Measurements from ENCODE around the gene TEX38. TPM values are rescaled to one million over a fixed set of nuclear protein-coding genes. Genes with fewer than 3 reads are reported as not detected.

Gene TEX38
- not detected in 2 replicates for total RNA-seq (2014; rRNA removed; shearing (Covaris generic))

DNA sequence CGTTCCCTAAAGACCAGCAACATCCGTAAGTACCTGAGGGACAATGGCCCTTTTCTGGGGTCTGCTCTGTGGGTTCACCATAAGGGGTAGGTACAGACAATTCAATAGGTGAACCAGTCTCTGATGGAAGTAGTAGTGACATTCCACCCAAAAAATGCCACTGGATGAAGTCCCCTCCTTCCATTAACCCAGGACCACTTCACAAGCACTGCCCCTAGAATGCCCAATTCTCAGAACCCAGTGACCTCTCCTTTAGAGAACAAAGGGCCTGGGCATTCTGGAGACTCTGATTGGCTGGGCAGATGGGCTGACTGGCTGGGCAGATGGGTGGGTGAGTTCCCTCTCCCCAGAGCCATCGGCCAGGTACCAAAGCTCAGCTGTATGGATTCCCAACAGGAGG lies at the start of gene TEX38:
TSS of gene TEX38 (plus strand) at position 301 of the 400 bp plus-strand sequence. CDS start at position 382, 81 bp downstream.
- Histone ChIP-seq H3K9me3 (replicated peaks) (no peaks in the 10 kb centered on the region), H3K27ac (no peak within 1 kb of the TSS), H3K27me3 (no peaks in the 10 kb centered on the region), H3K4me1 (peaks cover 2% of the 10 kb centered on the region; the same call in 1 of the 2 replicates), H3K36me3 (no peaks in the 10 kb centered on the region), H3K4me3 (no peak within 1 kb of the TSS)
- no peak for DNase-seq

DNA sequence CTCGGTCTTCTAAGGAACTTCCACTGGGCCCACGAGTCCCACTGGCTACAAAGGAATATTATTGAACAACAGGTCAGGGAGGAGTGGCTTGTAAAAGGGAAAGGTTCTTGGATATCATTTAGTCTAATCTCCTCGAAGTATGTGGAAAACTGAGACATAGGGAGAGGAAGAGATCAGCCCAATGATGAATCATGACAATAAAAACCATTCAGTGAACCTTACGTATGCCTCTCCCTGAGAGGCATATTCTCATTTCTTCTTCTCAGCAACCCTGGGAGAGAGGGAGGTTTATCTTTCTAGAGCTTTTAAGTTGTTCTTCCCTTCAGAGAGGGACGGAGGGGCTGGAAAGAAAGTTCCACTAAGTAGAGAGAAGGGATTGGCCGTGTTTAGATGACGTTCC lies 49.7 kb upstream of the TEX38 start:
- no peak for DNase-seq
- H3K4me3 ChIP-seq, result no peak overlapping the region
- no peaks in the 10 kb centered on the region for H3K9me3 ChIP-seq (replicated peaks)

DNA sequence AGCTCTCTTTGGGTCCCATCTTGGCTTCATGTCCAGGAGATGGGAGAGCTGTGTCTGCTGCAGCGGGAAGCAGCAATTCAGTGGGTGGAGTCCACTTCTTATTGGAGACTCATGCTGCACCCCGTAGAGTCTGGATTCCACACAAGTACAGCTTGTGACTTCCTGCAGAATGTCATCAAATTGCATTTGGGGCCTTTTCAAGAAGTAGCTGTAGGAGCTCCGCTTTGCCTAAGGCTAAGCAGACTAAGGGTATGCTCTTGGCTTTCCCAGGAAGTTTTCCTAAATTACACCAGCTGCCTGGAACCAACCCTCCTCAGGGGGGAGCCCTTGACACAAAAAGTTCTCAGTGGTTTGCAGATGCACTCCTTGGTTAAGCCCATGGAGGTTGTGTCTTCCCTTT lies 49.3 kb upstream of the TEX38 start:
- H3K27me3 ChIP-seq, result no peaks in the 10 kb centered on the region; the same call in 1 of the 2 replicates
- no peaks in the 10 kb centered on the region for H3K4me1 ChIP-seq
- no peaks in the 10 kb centered on the region for H3K9me3 ChIP-seq (replicated peaks)
- DNase-seq, result peak in 1 of 2 experiments; percentile 56
- no peaks in the 10 kb centered on the region for H3K36me3 ChIP-seq
- H3K27ac ChIP-seq, result no peak overlapping the region
- no peak overlapping the region for H3K4me3 ChIP-seq

More for the DNA sequence above, 49.7 kb upstream of the TEX38 start:
- H3K27ac ChIP-seq, result no peak overlapping the region
- H3K4me1 ChIP-seq, result no peaks in the 10 kb centered on the region
- H3K27me3 ChIP-seq, result no peaks in the 10 kb centered on the region; the same call in 1 of the 2 replicates
- no peaks in the 10 kb centered on the region for H3K36me3 ChIP-seq

DNA sequence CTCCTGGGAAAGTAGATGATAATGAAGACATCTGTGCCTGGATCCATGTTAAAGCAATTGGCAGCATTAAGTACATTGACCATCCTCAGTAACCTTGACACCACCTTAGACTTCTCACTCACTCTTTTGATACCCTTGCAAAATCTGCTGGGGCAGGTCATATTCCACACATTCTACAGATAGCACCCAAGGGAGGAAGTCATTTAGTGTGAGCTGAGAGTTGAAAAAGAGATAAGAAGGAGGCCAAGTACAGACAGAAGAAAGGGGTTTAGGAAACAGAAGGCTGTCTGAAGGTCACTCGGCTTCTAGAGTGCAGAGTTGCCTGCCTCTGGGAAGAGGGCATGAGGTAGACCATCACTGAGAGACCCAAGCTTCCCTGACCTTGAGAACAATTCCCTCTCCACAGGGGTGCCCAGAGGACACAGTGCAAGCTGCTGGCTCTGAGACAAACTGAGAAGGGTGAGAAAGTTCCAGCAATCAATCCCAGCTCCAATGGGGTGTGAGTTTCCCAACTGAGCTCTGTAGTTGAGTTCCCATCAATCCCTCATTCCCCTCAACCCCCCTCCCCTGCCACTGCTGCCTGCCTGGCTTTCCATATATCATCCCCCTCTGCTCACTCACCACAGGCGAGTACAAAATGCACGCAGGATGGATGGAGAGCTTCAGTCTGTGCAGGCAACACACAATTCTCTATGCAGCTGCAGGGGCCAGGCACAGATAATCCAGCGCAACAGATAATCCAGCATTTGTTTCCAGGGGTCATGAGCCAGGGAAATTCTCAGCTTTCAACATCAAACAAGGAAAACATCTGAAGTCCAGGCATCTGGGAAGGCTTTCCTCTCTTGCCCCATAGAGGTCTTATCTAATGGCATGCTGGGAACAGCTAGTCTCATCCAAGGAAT lies 47.7 kb upstream of the TEX38 start:
- H3K27ac ChIP-seq, result no peak overlapping the region
- no peaks in the 10 kb centered on the region for H3K9me3 ChIP-seq (replicated peaks)
- no peak overlapping the region for H3K4me3 ChIP-seq
- no peaks in the 10 kb centered on the region; the same call in 1 of the 2 replicates for H3K27me3 ChIP-seq
- DNase-seq, result no peak
- H3K36me3 ChIP-seq, result no peaks in the 10 kb centered on the region
- H3K4me1 ChIP-seq, result no peaks in the 10 kb centered on the region

DNA sequence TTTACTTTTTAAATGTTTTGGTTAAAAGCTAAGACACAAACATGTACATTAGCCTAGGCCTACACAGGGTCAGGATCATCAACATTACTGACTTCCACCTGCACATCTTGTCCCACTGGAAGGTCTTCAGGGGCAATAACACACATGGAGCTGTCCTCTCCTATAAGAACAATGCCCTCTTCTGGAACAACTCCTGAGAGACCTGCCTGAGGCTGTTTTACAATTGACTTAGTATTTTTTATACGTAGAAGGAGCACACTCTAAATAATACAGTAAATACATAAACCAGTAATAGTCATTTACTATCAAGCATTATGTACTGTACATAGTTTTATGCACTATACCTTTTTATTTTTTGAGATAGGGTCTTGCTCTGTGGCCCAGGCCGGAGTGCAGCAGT lies 40.9 kb upstream of the TEX38 start:
- H3K4me3 ChIP-seq, result no peak overlapping the region
- no peaks in the 10 kb centered on the region for H3K27me3 ChIP-seq
- H3K9me3 ChIP-seq (replicated peaks), result no peaks in the 10 kb centered on the region
- H3K4me1 ChIP-seq, result no peaks in the 10 kb centered on the region
- H3K36me3 ChIP-seq, result no peaks in the 10 kb centered on the region; the same call in 1 of the 2 replicates
- H3K27ac ChIP-seq, result no peak overlapping the region
- DNase-seq, result no peak

DNA sequence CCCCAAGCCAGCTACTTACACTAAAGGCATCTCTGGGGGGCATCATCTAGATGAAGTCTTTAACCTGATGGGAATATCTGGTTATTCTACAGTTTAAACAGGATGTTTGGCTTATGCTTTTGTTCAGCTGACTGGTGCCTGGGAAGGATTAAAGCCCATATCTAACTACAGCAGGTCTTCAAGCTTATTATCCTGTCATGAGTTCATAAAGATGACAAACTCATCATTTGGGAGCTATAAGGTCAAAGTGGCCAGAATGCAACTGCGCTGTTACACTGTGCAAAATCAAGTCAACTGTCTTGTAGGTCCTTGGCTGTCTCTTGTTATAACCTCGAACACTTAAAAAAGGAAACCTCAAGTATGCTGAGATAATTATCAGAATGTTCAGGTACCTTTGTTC lies 36.4 kb upstream of the TEX38 start:
- Histone ChIP-seq H3K9me3 (replicated peaks) (no peaks in the 10 kb centered on the region), H3K27me3 (no peaks in the 10 kb centered on the region), H3K4me3 (no peak overlapping the region), H3K36me3 (no peaks in the 10 kb centered on the region; the same call in 1 of the 2 replicates), H3K27ac (no peak overlapping the region), H3K4me1 (no peaks in the 10 kb centered on the region)
- no peak for DNase-seq

DNA sequence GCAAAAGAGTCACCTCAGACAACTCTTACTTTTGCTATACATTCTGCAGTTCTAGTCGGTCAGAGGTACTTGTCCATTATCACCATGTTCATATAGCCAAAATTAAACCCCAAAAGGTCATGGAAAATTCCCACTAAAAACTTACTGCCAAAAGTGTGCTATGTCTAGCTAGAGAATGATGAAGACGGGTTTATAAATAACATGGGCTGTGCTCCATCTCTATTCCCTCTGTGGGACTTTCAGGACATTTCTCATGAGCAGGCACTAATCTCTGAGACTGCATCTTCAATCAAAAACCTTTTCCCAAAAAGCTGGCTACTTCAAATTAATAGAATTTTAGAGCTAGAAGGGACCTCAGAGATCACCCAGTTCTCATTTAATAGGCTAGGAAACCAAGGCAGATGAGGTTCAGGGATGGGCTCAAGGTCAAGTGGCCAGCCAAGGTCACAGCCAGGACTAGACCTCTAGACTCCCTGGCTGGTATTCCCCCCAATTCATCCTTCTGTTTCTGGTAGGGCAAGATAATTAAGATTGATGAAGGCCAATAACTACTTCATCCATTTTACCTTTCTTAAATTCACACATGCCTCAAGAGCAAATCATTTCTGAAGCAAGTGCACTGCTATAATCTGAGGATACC lies 34.1 kb upstream of the TEX38 start:
- H3K4me3 ChIP-seq, result no peak overlapping the region
- no peak for DNase-seq
- peaks cover 2% of the 10 kb centered on the region; the same call in 1 of the 2 replicates for H3K36me3 ChIP-seq
- H3K27ac ChIP-seq, result no peak overlapping the region
- H3K27me3 ChIP-seq, result no peaks in the 10 kb centered on the region
- H3K4me1 ChIP-seq, result peaks cover under 1% of the 10 kb centered on the region; the same call in 1 of the 2 replicates
- no peaks in the 10 kb centered on the region for H3K9me3 ChIP-seq (replicated peaks)

DNA sequence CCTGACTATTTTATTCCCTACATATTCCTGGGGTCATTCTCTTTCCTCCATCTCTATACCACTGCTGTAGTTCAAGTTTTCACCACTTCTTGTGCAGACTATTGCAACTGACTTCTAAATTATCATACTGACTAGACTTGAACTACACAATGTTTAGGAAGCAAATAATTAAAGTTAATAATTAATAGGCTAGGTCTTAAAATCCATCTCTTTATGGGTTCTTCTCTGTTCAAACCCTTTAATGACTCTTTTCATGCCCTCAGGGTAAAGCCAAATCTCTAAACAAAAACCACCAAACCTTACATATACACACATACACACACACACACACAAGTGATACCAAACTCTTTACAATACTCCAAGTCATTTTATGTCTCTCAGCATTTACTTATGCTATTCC lies 32.7 kb upstream of the TEX38 start:
- Histone ChIP-seq H3K27ac (no peak overlapping the region), H3K9me3 (replicated peaks) (no peaks in the 10 kb centered on the region), H3K4me1 (peaks cover 8% of the 10 kb centered on the region; the same call in 1 of the 2 replicates), H3K36me3 (peaks cover 2% of the 10 kb centered on the region; the same call in 1 of the 2 replicates), H3K27me3 (no peaks in the 10 kb centered on the region), H3K4me3 (no peak overlapping the region)
- no peak for DNase-seq

DNA sequence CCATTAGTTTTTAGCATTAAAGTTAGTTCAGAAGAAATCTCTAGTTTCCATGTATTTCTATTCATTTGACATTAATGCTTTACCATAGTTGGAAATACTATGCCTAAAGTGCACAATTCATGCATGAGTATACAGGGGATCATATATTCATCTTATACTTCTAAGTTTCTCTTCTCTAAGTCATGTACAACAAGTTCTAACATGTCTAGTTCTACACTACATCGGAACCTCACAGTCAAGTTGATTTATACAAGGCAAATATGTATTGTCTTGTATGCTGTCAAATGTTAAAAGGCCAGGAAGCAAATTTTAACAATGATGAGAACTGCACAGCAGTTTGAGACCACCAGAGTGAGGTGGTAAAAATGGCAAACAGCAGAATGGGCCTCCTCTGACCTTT lies 32.1 kb upstream of the TEX38 start:
- DNase-seq, result no peak
- Histone ChIP-seq H3K27ac (no peak overlapping the region), H3K36me3 (peaks cover 2% of the 10 kb centered on the region; the same call in 1 of the 2 replicates), H3K4me1 (peaks cover 8% of the 10 kb centered on the region; the same call in 1 of the 2 replicates), H3K9me3 (replicated peaks) (no peaks in the 10 kb centered on the region), H3K27me3 (no peaks in the 10 kb centered on the region), H3K4me3 (no peak overlapping the region)

DNA sequence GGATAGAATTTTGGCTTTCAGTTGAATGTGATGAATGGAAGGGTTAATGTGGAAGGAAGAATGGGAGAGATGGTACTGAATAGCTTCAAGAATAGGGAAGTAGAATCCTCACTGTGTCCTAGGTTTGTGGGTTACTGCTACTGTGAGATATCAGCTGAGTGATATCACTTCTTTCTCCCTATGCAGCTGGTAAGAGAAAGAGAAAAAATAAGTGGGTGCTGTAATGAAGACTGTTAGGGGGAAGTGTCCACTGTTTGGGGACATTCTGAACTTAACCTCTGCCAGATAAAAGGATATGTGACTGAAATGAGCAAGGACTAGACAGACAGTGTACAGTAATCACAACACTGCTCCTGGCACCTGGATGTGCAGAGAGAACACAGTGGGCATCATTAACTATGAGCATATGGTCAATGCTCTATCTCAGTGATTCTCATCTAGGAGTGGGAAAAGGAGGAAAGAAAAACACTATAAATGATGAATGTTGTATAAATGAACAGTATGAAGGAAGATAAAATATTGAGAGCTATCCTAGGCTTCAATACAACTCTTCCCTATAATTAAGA lies 29.5 kb upstream of the TEX38 start:
- no peaks in the 10 kb centered on the region for H3K9me3 ChIP-seq (replicated peaks)
- H3K27ac ChIP-seq, result no peak overlapping the region
- H3K36me3 ChIP-seq, result 0 out of 2 replicates have a peak, but pooled peaks cover 2% of the 10 kb centered on the region
- DNase-seq, result no peak
- H3K27me3 ChIP-seq, result no peaks in the 10 kb centered on the region
- no peak overlapping the region for H3K4me3 ChIP-seq
- H3K4me1 ChIP-seq, result peaks cover 8% of the 10 kb centered on the region; the same call in 1 of the 2 replicates

DNA sequence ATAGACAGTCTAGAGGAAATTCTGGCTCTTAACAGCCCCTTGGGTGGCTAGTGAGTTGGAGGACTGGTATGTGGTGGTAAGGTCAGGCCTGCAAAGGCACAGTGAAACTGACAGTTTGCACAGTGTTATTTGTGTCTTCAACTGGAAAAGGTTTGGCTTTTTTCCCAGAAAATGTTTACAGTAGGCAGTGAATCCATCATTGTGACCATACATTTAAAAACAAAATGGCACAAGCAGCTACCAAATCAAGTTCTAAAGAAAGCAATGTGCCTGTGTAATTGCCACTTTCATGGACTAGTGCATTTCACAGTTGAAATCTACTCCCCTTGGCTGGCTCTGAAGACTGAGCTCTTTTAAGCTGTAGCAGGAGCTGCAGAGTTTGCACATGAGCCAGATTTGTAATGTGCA lies 28.3 kb upstream of the TEX38 start:
- no peak overlapping the region for H3K27ac ChIP-seq

DNA sequence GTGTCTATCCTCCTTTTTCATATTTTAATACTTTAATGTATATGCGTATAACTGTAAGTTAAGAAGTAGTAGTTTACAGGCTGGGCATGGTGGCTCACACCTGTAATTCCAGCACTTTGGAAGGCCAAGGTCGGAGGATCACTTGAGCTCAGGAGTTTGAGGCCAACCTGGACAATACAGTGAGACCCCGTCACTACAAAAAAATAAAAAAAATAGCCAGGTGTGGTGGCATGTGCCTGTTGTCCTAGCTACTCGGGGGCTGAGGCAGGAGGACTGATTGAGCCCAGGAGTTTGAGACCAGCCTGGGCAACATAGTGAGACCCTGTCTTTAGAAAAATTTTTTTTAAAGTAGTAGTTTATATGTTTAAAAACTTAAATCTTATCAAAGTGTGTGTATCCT lies 25.8 kb upstream of the TEX38 start:
- Histone ChIP-seq H3K27ac (no peak overlapping the region), H3K4me1 (peaks cover 8% of the 10 kb centered on the region; the same call in 1 of the 2 replicates), H3K4me3 (no peak overlapping the region), H3K36me3 (peaks cover 28% of the 10 kb centered on the region), H3K9me3 (replicated peaks) (0 out of 2 replicates have a peak, but pooled peaks cover 5% of the 10 kb centered on the region), H3K27me3 (no peaks in the 10 kb centered on the region)
- no peak for DNase-seq

More for the DNA sequence above, 28.3 kb upstream of the TEX38 start:
- Histone ChIP-seq H3K36me3 (peaks cover 10% of the 10 kb centered on the region; the same call in 1 of the 2 replicates), H3K9me3 (replicated peaks) (no peaks in the 10 kb centered on the region), H3K27me3 (no peaks in the 10 kb centered on the region), H3K4me1 (peaks cover 8% of the 10 kb centered on the region; the same call in 1 of the 2 replicates), H3K4me3 (no peak overlapping the region)
- peak; percentile 38 to 59 for DNase-seq

DNA sequence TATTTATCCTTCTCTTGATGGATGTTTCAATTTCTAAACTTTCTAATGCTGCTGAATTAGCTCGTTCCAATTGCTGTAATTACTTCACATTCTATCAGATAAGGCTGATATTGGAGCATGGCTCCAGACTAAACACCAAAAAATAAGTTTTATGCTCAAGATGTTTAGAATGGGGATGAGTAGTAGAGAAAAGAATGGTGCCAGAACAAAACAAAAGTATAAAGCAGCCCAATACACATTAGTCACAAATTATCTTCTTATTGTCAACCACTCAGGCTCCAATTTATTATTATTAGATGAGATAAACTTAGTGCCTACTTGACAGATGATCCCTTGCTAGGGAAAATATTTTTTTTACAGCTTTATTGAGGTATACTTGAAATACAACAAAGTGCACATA lies 25.3 kb upstream of the TEX38 start:
- H3K27me3 ChIP-seq, result no peaks in the 10 kb centered on the region
- no peak for DNase-seq
- H3K4me3 ChIP-seq, result no peak overlapping the region
- peaks cover 8% of the 10 kb centered on the region; the same call in 1 of the 2 replicates for H3K4me1 ChIP-seq
- H3K27ac ChIP-seq, result no peak overlapping the region
- peaks cover 28% of the 10 kb centered on the region for H3K36me3 ChIP-seq
- 0 out of 2 replicates have a peak, but pooled peaks cover 5% of the 10 kb centered on the region for H3K9me3 ChIP-seq (replicated peaks)

DNA sequence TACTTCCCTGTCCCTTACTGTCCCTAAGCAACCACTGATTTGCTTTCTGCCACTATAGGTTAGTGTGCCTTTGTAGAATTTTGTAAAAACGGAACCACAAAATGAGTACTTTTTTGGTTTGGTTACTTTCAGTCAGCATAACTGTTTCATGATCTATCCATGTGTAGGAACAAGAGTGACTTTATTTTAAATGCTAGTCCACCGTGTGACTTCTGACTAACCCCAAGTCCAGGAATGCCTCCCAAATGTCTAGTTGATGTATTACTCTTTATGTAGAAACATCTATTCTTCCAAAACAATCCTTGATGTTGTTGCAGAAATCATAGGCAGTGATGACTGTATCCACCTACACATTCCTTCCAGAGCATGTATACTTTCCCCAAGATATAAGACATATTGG lies 24.8 kb upstream of the TEX38 start:
- no peak for DNase-seq
- H3K36me3 ChIP-seq, result peaks cover 28% of the 10 kb centered on the region
- H3K9me3 ChIP-seq (replicated peaks), result 0 out of 2 replicates have a peak, but pooled peaks cover 5% of the 10 kb centered on the region
- no peak overlapping the region for H3K4me3 ChIP-seq
- no peak overlapping the region for H3K27ac ChIP-seq
- peaks cover 8% of the 10 kb centered on the region; the same call in 1 of the 2 replicates for H3K4me1 ChIP-seq
- no peaks in the 10 kb centered on the region for H3K27me3 ChIP-seq
